ENCODE measurements around the gene GPR137B. TPM values are rescaled to one million over a fixed set of nuclear protein-coding genes. Genes with fewer than 3 reads are reported as not detected.
"Not testable (repeated sequence)": the region's sequence is repeated elsewhere in the genome, so short reads cannot be mapped to it uniquely, and the experiment has no call there.

Gene GPR137B
- total and polyA plus RNA-seq, 2 of the 4 experiments (the other 2 are of a cell fraction), result 4.5 to 12.3 TPM

DNA sequence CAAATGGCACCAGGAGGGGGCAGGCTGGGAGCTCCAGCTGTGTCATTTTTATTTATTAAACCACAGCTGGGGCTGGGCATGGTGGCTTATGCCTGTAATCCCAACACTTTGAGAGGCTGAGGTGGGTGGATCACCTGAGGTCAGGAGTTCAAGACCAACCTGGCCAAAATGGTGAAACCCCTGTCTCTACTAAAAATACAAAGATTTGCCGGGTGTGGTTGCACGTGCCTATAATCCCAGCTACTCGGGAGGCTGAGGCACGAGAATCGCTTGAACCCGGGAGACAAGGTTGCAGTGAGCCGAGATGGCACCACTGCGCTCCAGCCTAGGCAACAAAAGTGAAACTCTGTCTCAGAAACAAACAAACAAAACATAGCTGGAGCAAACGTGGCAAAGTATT lies 15.7 kb downstream of the GPR137B start:
- H3K27me3 ChIP-seq (ENCODE audit: control insufficient read depth, insufficient read depth, low read length); H2AFZ ChIP-seq (replicated peaks; ENCODE audit: low read length, poor library complexity); H3K4me2 ChIP-seq (ENCODE audit: low read depth, low read length); H2AK9ac ChIP-seq (replicated peaks; ENCODE audit: low read depth, low read length, poor library complexity); in situ Hi-C loops (cut with MboI; ENCODE audit: low sequenced_read_pairs); H3K23ac ChIP-seq (ENCODE audit: low read depth, low read length); H3K18ac ChIP-seq (ENCODE audit: low read depth, low read length); H2AK5ac ChIP-seq (ENCODE audit: low read depth, low read length); H3K4me1 ChIP-seq (ENCODE audit: control insufficient read depth, insufficient read depth, low read length); DNase-seq; H3K14ac ChIP-seq (replicated peaks; ENCODE audit: low read depth, low read length); H4K20me1 ChIP-seq (ENCODE audit: insufficient read depth, low read length); H2BK5ac ChIP-seq (ENCODE audit: low read depth, low read length, poor library complexity, severe bottlenecking); H4K5ac ChIP-seq (ENCODE audit: low read depth, low read length); H4K91ac ChIP-seq (ENCODE audit: insufficient read depth, low read depth, low read length); H3K4me3 ChIP-seq (ENCODE audit: insufficient read depth, low read depth, low read length); H2BK15ac ChIP-seq (ENCODE audit: low read depth, low read length); H3K4ac ChIP-seq (ENCODE audit: low read depth, low read length); BruUV-seq (replicated peaks); CTCF ChIA-PET; H3K9ac ChIP-seq (ENCODE audit: low read depth, low read length); dilution Hi-C loops (cut with HindIII; ENCODE audit: low sequenced_read_pairs, unreplicated experiment); H3K9me1 ChIP-seq (ENCODE audit: insufficient read depth, low read length); intact Hi-C loops (cut with micrococcal nuclease); ATAC-seq (ENCODE audit: low read depth); H2BK120ac ChIP-seq (ENCODE audit: low read depth, low read length); POLR2A ChIA-PET (ENCODE audit: unreplicated experiment); H3K9me3 ChIP-seq (ENCODE audit: control insufficient read depth, insufficient read depth, low read length); H3K36me3 ChIP-seq (ENCODE audit: control insufficient read depth, insufficient read depth, low read length); H3K79me1 ChIP-seq (ENCODE audit: low read depth in 1 of 2, low read length in 2 of 2); H3K56ac ChIP-seq (ENCODE audit: extremely low read depth, insufficient read depth, low read length); H3K27ac ChIP-seq (ENCODE audit: insufficient read depth, low read length); H4K8ac ChIP-seq (ENCODE audit: low read depth in 2 of 2, low read length in 2 of 2); H2BK20ac ChIP-seq (ENCODE audit: low read depth, low read length): not testable (repeated sequence)
- no CpG with 5 or more reads among the region's 9 CpGs for WGBS, 2 experiments (ENCODE audit: extremely low coverage in 2 of 2, insufficient read length in 1 of 2)
